NCI-H1048 (cell line): ENCODE measurements around the gene RPS10.

ENCODE experiments used
- DNase-seq: peaks from one replicate; lab custom pipeline; 2025; lab: John Stamatoyannopoulos, UW

The RPS10 gene

GRCh38 chr6:34425498-34426410 lies at the start of gene RPS10:
Gene RPS10 (minus strand): TSS chr6:34426069. CDS start chr6:34425221, 848 bp downstream.
- peak; percentile 87 for DNase-seq

GRCh38 chr6:34475238-34475682 lies 49.4 kb upstream of the RPS10 start:
- DNase-seq = no peak

GRCh38 chr6:34474754-34475153 lies 48.9 kb upstream of the RPS10 start:
- no peak for DNase-seq

- DNase-seq = no peak
These were observed 48.1 kb upstream of the RPS10 start for GRCh38 chr6:34473967-34474366.

- DNase-seq = no peak
These were observed 46.6 kb upstream of the RPS10 start for GRCh38 chr6:34472425-34472824.

GRCh38 chr6:34469499-34469898 lies 43.6 kb upstream of the RPS10 start:
- no peak for DNase-seq

- DNase-seq = no peak
These were observed 42.6 kb upstream of the RPS10 start for GRCh38 chr6:34468378-34468892.

GRCh38 chr6:34466242-34467185 lies 40.6 kb upstream of the RPS10 start:
- DNase-seq = no peak

GRCh38 chr6:34465531-34466241 lies 39.8 kb upstream of the RPS10 start, which contains the start of gene PACSIN1:
Gene PACSIN1 (plus strand): TSS chr6:34466076. CDS start chr6:34526306, 60,230 bp downstream.
- DNase-seq = no peak

GRCh38 chr6:34463849-34464248 lies 38.0 kb upstream of the RPS10 start:
- no peak for DNase-seq

- no peak for DNase-seq
These were observed 37.4 kb upstream of the RPS10 start for GRCh38 chr6:34463299-34463698.

GRCh38 chr6:34462551-34462971 lies 36.7 kb upstream of the RPS10 start:
- no peak for DNase-seq

GRCh38 chr6:34462010-34462409 lies 36.1 kb upstream of the RPS10 start:
- DNase-seq = no peak

GRCh38 chr6:34460796-34461507 lies 35.1 kb upstream of the RPS10 start:
- DNase-seq = no peak

- DNase-seq = peak; percentile 36
These were observed 34.2 kb upstream of the RPS10 start for GRCh38 chr6:34459899-34460593.

GRCh38 chr6:34457742-34458735 lies 32.2 kb upstream of the RPS10 start:
- no peak for DNase-seq

GRCh38 chr6:34457382-34457741 lies 31.5 kb upstream of the RPS10 start:
- DNase-seq = no peak

- no peak for DNase-seq
These were observed 30.0 kb upstream of the RPS10 start for GRCh38 chr6:34455831-34456230.

- no peak for DNase-seq
These were observed 25.3 kb upstream of the RPS10 start for GRCh38 chr6:34451192-34451591.
